H9 (cell line): ENCODE measurements around the gene TUBG1. TPM values are rescaled to one million over a fixed set of nuclear protein-coding genes. Genes with fewer than 3 reads are reported as not detected.
A peak's percentile ranks its signal among the peaks of the same experiment; 100 is the strongest.

Experiments used
- DNase-seq: peaks from one replicate; pipeline ENCODE4 v3.0.0-alpha.2; 2017
- H2AFZ ChIP-seq: one replicate; pipeline ENCODE4 v1.6.1; 2013; ENCODE audit warnings: mild to moderate bottlenecking, low read length, control low read depth, moderate library complexity
- H2AK5ac ChIP-seq: 2 replicates; pipeline ENCODE4 v1.6.1; 2013; ENCODE audit warnings: low read length, control low read depth, mixed read lengths; ENCODE audit not compliant: insufficient read length
- H2BK120ac ChIP-seq: one replicate; pipeline ENCODE4 v1.6.1; 2013; ENCODE audit warnings: low read depth, mild to moderate bottlenecking, low read length, control low read depth, inconsistent platforms; ENCODE audit not compliant: poor library complexity, severe bottlenecking
- H2BK12ac ChIP-seq: 2 replicates; pipeline ENCODE4 v1.6.1; 2013; ENCODE audit warnings: low read length, control low read depth, mixed read lengths, low read depth; ENCODE audit not compliant: insufficient read length
- H2BK15ac ChIP-seq: 2 replicates; pipeline ENCODE4 v1.6.1; 2013; ENCODE audit warnings: low read depth, low read length, control low read depth
- H2BK20ac ChIP-seq: one replicate; pipeline ENCODE4 v1.6.1; 2013; ENCODE audit warnings: low read depth, mild to moderate bottlenecking, low read length, control low read depth, inconsistent platforms; ENCODE audit not compliant: poor library complexity, severe bottlenecking
- H2BK5ac ChIP-seq: 2 replicates; pipeline ENCODE4 v1.6.1; 2013; ENCODE audit warnings: low read length, control low read depth, mixed read lengths; ENCODE audit not compliant: insufficient read length
- H3K14ac ChIP-seq: 2 replicates; pipeline ENCODE4 v1.6.1; 2013; ENCODE audit warnings: low read length, control low read depth; ENCODE audit not compliant: insufficient read depth
- H3K18ac ChIP-seq: 2 replicates; pipeline ENCODE4 v1.6.1; 2013; ENCODE audit warnings: low read depth, mild to moderate bottlenecking, mixed read lengths, low read length, control low read depth; ENCODE audit not compliant: insufficient read length
- H3K23ac ChIP-seq: 2 replicates; pipeline ENCODE4 v1.6.1; 2013; ENCODE audit warnings: low read length, control low read depth, mixed read lengths, low read depth; ENCODE audit not compliant: insufficient read length
- H3K23me2 ChIP-seq: 2 replicates; pipeline ENCODE4 v1.6.1; 2013; ENCODE audit warnings: low read depth, mild to moderate bottlenecking, mixed read lengths, low read length, control low read depth; ENCODE audit not compliant: insufficient read length, poor library complexity, severe bottlenecking
- H3K27ac ChIP-seq: 2 replicates; pipeline ENCODE4 v1.5.1; 2013; ENCODE audit warnings: low read length, control low read depth, mixed read lengths, low read depth; ENCODE audit not compliant: insufficient read length
- H3K27me3 ChIP-seq: 2 replicates; pipeline ENCODE4 v1.6.1; 2013; ENCODE audit warnings: low read length, control low read depth, inconsistent platforms; ENCODE audit not compliant: insufficient read depth
- H3K4ac ChIP-seq: 2 replicates; pipeline ENCODE4 v1.6.1; 2013; ENCODE audit warnings: low read depth, mild to moderate bottlenecking, control low read depth, inconsistent platforms, low read length, moderate library complexity
- H3K4me1 ChIP-seq: 2 replicates; pipeline ENCODE4 v1.6.1; 2013; ENCODE audit warnings: low read length, control low read depth, inconsistent platforms; ENCODE audit not compliant: insufficient read depth
- H3K4me2 ChIP-seq: 2 replicates; pipeline ENCODE4 v1.6.1; 2013; ENCODE audit warnings: low read length, control low read depth, mixed read lengths; ENCODE audit not compliant: insufficient read length, insufficient read depth
- H3K56ac ChIP-seq: 2 replicates; pipeline ENCODE4 v1.6.1; 2013; ENCODE audit warnings: low read depth, mild to moderate bottlenecking, mixed read lengths, low read length, control low read depth; ENCODE audit not compliant: insufficient read length
- H3K79me1 ChIP-seq: 2 replicates; pipeline ENCODE4 v1.6.1; 2013; ENCODE audit warnings: low read depth, mild to moderate bottlenecking, moderate library complexity, low read length, control low read depth, inconsistent platforms; ENCODE audit not compliant: insufficient read depth, poor library complexity, severe bottlenecking
- H3K79me2 ChIP-seq: 2 replicates; pipeline ENCODE4 v1.6.1; 2013; ENCODE audit warnings: low read length, control low read depth, inconsistent platforms; ENCODE audit not compliant: insufficient read depth
- H3K9ac ChIP-seq: 2 replicates; pipeline ENCODE4 v1.6.1; 2013; ENCODE audit warnings: low read length, control low read depth, mixed read lengths; ENCODE audit not compliant: insufficient read length; ENCODE audit errors: extremely low read depth
- H3K9me3 ChIP-seq: one replicate; pipeline ENCODE4 v1.6.1; 2013; ENCODE audit warnings: low read depth, low read length, inconsistent platforms; ENCODE audit not compliant: control insufficient read depth
- H3T11ph ChIP-seq: one replicate; pipeline ENCODE4 v1.6.1; 2013; ENCODE audit warnings: mild to moderate bottlenecking, low read length, control low read depth, inconsistent platforms
- H4K20me1 ChIP-seq: one replicate; pipeline ENCODE4 v1.6.1; 2013; ENCODE audit not compliant: control insufficient read depth, insufficient read length, insufficient read depth
- H4K5ac ChIP-seq: 2 replicates; pipeline ENCODE4 v1.6.1; 2013; ENCODE audit warnings: low read depth, mild to moderate bottlenecking, mixed read lengths, low read length, control low read depth; ENCODE audit not compliant: insufficient read length
- H4K8ac ChIP-seq: replicated peaks from 2 replicates; pipeline ENCODE4 v1.6.1; 2013; ENCODE audit warnings: low read length, control low read depth, mixed read lengths, low read depth; ENCODE audit not compliant: insufficient read length
- H4K91ac ChIP-seq: 2 replicates; pipeline ENCODE4 v1.6.1; 2013; ENCODE audit warnings: low read depth, mild to moderate bottlenecking, moderate library complexity, mixed read lengths, low read length, control low read depth; ENCODE audit not compliant: insufficient read length
- H3K27ac Mint-ChIP-seq, 3 experiments: 2 replicates in 2 of 3; 3 replicates in 1 of 3; pipeline ENCODE4 v1.8.0; 2020 to 2021; ENCODE audit warnings: mixed read lengths in 3 of 3, mild to moderate bottlenecking in 1 of 3, moderate library complexity in 1 of 3
- H3K27me3 Mint-ChIP-seq: 2 replicates; pipeline ENCODE4 v1.8.0; 2021; ENCODE audit warnings: low read depth, mild to moderate bottlenecking, moderate library complexity, mixed read lengths
- H3K36me3 Mint-ChIP-seq, 3 experiments: 2 replicates in 2 of 3; 3 replicates in 1 of 3; pipeline ENCODE4 v1.8.0; 2020 to 2021; ENCODE audit warnings: low read depth in 3 of 3, mixed read lengths in 3 of 3; ENCODE audit not compliant: insufficient read depth in 1 of 3
- H3K4me1 Mint-ChIP-seq, 2 experiments: 2 replicates each; pipeline ENCODE4 v1.8.0; 2020; ENCODE audit warnings: mixed read lengths in 2 of 2
- H3K4me3 Mint-ChIP-seq, 2 experiments: 2 replicates in 1 of 2; 3 replicates in 1 of 2; pipeline ENCODE4 v1.8.0; 2020 to 2021; ENCODE audit warnings: mild to moderate bottlenecking in 2 of 2, mixed read lengths in 2 of 2, moderate library complexity in 1 of 2
- H3K9me3 Mint-ChIP-seq, 2 experiments: 2 replicates in 1 of 2; 3 replicates in 1 of 2; pipeline ENCODE4 v1.8.0; 2020; ENCODE audit warnings: mild to moderate bottlenecking in 2 of 2, mixed read lengths in 2 of 2, moderate library complexity in 1 of 2
- WGBS: extraction: QIAGEN DNeasy Blood & Tissue Kit; methylation state at CpG from one replicate; pipeline ENCODE4 v1.1.7; 2013; ENCODE audit warnings: missing lambda C conversion rate, low lambda C conversion rate, mixed read lengths; ENCODE audit not compliant: insufficient read length; ENCODE audit errors: extremely low coverage; 5-methylcytosine and 5-hydroxymethylcytosine counted together
- total RNA-seq: library from RNA; stranded (reverse); gene quantifications from 2 replicates; pipeline ENCODE4 v1.2.1, GENCODE V29; 2021
- TF ChIP-seq, protein P1 (sequence below): fragments of 200-600 bp; sonication (generic); conservative IDR thresholded peaks from 3 replicates; pipeline ENCODE4 v1.8.0; 2021; ENCODE audit warnings: antibody characterized with exemption, mild to moderate bottlenecking

The TUBG1 gene
- total RNA-seq, 1 experiment from 2014 or later = 122 TPM

DNA sequence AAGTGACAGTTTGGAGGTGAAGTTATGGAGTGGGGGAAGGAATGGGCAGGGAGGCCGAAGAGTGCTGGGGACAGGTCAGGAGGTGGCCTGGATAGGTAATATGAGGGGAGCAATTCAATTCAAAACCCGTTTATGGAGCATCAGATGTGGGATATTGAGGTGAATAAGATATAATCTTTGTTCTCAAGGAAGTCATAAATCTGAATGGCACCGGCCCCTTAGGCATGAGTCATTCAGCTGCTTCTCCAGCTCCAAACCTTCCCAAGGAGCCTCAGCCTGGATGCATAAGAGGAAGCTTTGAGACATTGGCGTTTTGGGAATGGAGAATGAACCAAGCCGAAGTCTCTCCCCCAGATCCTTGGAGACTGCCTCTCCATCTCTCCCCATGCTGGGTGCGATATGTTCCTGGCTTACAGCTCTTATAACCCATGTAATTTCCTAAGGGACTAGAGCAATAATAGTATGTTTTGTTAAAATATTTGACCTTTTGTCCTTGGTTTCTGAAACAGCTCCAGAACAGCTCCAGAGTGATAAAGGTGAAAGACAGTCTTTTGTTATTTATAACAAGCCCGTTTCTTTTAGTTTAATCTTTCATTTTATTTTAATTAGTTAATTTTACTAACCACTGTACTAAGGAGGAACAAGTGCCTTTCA, 51.3 kb downstream of the TUBG1 start:
- peaks cover 0 to 6% of the 10 kb centered on the region in 2 experiments; a peak in 2 of 5 replicates for H3K9me3 Mint-ChIP-seq
- H2BK120ac ChIP-seq = no peak overlapping the region

More for the DNA sequence above, 51.3 kb downstream of the TUBG1 start:
- Histone ChIP-seq H3K23me2 (no peaks in the 10 kb centered on the region), H2BK12ac (no peak overlapping the region), H3K23ac (no peak overlapping the region), H3K56ac (no peak overlapping the region), H3K79me1 (no peaks in the 10 kb centered on the region), H3K14ac (no peak overlapping the region), H3T11ph (no peak overlapping the region), H3K79me2 (no peaks in the 10 kb centered on the region), H4K5ac (no peak overlapping the region), H3K9me3 (no peaks in the 10 kb centered on the region), H3K9ac (no peak overlapping the region), H2AFZ (no peak overlapping the region), H3K4me2 (peak overlapping the region; percentile 4), H2AK5ac (no peak overlapping the region), H3K18ac (no peak overlapping the region), H2BK20ac (no peak overlapping the region), H4K91ac (no peak overlapping the region), H3K27me3 (no peaks in the 10 kb centered on the region), H4K20me1 (no peaks in the 10 kb centered on the region), H2BK15ac (no peak overlapping the region), H3K27ac (no peak overlapping the region), H3K4me1 (no peaks in the 10 kb centered on the region; the same call in 1 of the 2 replicates), H3K4ac (no peak overlapping the region), H4K8ac (no peak overlapping the region), H2BK5ac (no peak overlapping the region)
- WGBS = no CpG with 5 or more reads among the region's 7 CpGs
- Mint-ChIP-seq H3K27me3 (peaks cover 3% of the 10 kb centered on the region), H3K36me3 (peaks cover 8 to 36% (median 31%) of the 10 kb centered on the region in 3 experiments), H3K4me1 (peaks cover 7 to 14% of the 10 kb centered on the region in 2 experiments), H3K27ac (no peak overlapping the region), H3K4me3 (peak overlapping the region in 1 of 2 experiments; percentile 72; a peak in 1 of 5 replicates)
- TF ChIP-seq, protein P1, sequence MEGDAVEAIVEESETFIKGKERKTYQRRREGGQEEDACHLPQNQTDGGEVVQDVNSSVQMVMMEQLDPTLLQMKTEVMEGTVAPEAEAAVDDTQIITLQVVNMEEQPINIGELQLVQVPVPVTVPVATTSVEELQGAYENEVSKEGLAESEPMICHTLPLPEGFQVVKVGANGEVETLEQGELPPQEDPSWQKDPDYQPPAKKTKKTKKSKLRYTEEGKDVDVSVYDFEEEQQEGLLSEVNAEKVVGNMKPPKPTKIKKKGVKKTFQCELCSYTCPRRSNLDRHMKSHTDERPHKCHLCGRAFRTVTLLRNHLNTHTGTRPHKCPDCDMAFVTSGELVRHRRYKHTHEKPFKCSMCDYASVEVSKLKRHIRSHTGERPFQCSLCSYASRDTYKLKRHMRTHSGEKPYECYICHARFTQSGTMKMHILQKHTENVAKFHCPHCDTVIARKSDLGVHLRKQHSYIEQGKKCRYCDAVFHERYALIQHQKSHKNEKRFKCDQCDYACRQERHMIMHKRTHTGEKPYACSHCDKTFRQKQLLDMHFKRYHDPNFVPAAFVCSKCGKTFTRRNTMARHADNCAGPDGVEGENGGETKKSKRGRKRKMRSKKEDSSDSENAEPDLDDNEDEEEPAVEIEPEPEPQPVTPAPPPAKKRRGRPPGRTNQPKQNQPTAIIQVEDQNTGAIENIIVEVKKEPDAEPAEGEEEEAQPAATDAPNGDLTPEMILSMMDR = no peak
- DNase-seq = no peak

Other genes with a start within 250 kb of the TUBG1 start
- gene STAT3, start 221.2 kb upstream of the TUBG1 start, total RNA-seq = 82.1 and 83.2 TPM in 2 replicates
- 65.2 and 70.0 TPM in 2 replicates for gene CAVIN1, start 186.4 kb upstream of the TUBG1 start, total RNA-seq
- 47.8 and 54.1 TPM in 2 replicates for gene ATP6V0A1, start 150.8 kb upstream of the TUBG1 start, total RNA-seq
- 20.4 and 23.5 TPM in 2 replicates for gene NAGLU, start 73.4 kb upstream of the TUBG1 start, total RNA-seq
- 1.3 and 1.5 TPM in 2 replicates for gene HSD17B1, start 56.8 kb upstream of the TUBG1 start, total RNA-seq
- gene COASY, start 47.5 kb upstream of the TUBG1 start, total RNA-seq = 81.4 and 84.1 TPM in 2 replicates
- 42.1 and 45.3 TPM in 2 replicates for gene MLX, start 42.6 kb upstream of the TUBG1 start, total RNA-seq
- gene PSMC3IP, start 32.0 kb upstream of the TUBG1 start, total RNA-seq = 36.0 and 37.4 TPM in 2 replicates
- 47.3 and 51.1 TPM in 2 replicates for gene RETREG3, start 309 bp upstream of the TUBG1 start, total RNA-seq
- gene TUBG2, start 49.6 kb downstream of the TUBG1 start, total RNA-seq = 20.4 and 22.0 TPM in 2 replicates
- 21.4 and 22.3 TPM in 2 replicates for gene PLEKHH3, start 67.3 kb downstream of the TUBG1 start, total RNA-seq
- 1.0 TPM in 2 replicates for gene CCR10, start 72.2 kb downstream of the TUBG1 start, total RNA-seq
- gene CNTNAP1, start 72.8 kb downstream of the TUBG1 start, total RNA-seq = 7.5 and 7.7 TPM in 2 replicates
- gene EZH1, start 135.4 kb downstream of the TUBG1 start, total RNA-seq = 17.9 and 18.6 TPM in 2 replicates
- 10.9 and 11.7 TPM in 2 replicates for gene RAMP2, start 151.5 kb downstream of the TUBG1 start, total RNA-seq
- 111 and 113 TPM in 2 replicates for gene VPS25, start 163.8 kb downstream of the TUBG1 start, total RNA-seq
- 1.9 and 2.6 TPM in 2 replicates for gene WNK4, start 170.9 kb downstream of the TUBG1 start, total RNA-seq
- 74.2 and 76.9 TPM in 2 replicates for gene COA3, start 189.0 kb downstream of the TUBG1 start, total RNA-seq
- not detected in 2 replicates for gene CNTD1, start 189.2 kb downstream of the TUBG1 start, total RNA-seq
- gene BECN1, start 214.6 kb downstream of the TUBG1 start, total RNA-seq = 60.1 and 69.2 TPM in 2 replicates
- 205 and 222 TPM in 2 replicates for gene PSME3, start 223.7 kb downstream of the TUBG1 start, total RNA-seq
- gene AOC2, start 234.9 kb downstream of the TUBG1 start, total RNA-seq = 5.7 and 7.1 TPM in 2 replicates
- gene AOC3, start 241.5 kb downstream of the TUBG1 start, total RNA-seq = 2.6 and 2.8 TPM in 2 replicates